Measurements from ENCODE around the gene NFX1.

Gene NFX1

DNA sequence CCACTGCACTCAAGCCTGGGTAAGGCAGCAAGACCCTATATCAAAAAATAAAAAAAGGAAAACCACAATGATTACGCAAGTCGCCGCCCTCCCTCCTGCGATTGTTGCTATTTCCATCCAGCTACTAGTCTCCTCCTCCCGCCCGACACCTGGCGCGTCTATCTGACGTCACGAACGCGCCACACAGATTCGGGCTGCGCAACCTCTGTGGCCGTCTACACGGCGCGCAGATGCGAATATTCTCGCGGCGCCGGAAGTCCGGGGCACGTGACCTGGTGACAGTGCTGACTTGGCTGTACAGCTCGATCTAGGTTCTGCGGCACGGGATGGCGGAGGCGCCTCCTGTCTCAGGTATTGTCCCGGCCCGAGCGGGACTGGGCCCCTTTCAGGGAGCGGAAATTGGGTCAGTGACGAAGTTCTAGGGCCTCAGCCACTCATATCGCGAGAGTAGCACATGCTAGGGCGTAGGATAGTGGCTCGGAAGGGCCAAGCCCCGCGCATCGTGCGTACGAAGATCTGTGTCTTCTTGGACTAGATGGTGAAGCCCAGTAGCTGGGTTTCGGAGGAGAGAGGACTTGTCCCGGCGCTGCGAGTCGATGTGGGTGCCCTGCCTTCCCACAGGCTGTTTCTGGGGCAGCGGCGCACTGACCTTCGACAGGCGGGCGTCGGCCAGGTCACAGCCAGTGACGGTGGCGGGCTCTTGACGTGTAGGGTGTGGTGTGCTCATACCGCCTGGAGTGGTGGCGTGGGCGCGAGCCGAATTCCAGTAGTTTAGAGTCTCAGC is at the start of gene NFX1:
NFX1 (plus strand) TSS at position 270 of the 784 bp plus-strand sequence; CDS start at position 327, 57 bp downstream.
- DNase-seq (ENCODE audit: low read depth) = peak; percentile 96

DNA sequence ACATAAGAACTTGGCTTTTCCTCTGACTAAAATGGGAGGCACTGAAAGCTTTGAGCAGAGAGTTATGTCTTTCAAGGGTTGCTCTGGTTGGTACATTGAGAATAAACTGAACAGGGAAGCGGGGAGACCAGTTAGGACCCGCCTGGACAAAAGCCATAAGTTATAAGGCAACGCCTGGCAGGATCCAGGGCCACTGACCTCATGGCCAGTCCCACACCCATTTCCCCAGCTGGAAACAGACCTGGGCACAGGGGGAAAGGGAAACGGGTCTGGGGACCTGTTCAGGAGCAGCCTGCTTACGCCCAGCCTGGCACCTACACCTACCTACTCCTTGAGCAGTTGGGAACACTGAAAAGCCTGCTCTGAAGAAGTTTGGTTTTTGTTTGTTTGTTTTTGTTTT is 49.0 kb upstream of the NFX1 start:
- no peak for DNase-seq (ENCODE audit: low read depth)

DNA sequence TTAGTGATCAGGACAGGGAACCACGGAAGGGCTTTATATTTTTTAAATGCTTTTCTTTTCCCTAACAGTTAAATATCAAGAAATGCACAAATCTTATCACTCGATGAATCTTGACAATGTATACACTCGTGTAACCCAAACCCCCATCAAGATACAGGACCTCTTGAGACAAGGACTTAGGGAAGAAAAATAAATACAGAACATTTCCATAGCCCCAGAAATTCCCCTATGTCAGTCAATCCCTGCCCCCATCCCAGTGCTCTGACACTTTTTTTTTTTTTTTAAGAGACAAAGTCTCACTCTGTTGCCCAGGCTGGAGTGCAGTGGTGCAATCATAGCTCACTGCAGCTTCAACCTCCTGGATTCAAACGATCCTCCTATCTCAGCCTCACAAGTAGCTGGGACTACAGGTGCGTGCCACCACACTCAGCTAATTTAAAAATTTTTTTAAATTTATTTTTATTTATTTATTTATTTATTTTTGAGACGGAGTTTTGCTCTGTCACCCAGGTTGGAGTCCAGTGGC is 47.6 kb upstream of the NFX1 start:
- no peak for DNase-seq (ENCODE audit: low read depth)

DNA sequence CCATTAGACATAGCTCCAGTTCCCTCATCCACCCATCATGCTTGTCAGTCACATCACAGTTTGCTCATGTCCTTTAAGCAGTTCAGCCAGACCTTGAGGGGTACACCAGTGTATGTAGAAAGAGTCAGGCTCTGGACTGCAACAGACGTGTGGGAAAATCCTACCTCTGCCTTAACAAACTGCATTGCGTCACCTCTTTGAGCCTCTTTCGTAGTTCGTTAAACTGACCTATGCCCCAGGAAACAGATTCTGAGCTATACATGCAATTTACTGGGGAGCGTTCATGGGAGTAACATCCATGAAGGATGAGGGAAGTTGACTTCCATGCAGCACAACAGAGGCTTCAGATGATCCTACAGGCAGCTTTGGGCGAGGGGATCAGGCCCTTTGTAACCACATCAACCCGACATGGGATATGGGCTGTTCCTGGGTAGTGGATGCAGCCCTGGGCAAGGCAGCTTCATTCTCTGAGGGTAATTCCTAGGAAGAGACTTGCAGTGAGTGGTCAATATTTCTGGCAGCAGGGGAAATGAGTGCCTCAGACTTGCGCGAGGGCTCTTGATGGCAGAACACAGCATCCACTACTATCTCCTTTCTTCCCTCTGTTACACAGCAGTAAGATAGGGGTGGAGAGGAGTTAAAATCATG is 46.1 kb upstream of the NFX1 start:
- DNase-seq (ENCODE audit: low read depth) = no peak

DNA sequence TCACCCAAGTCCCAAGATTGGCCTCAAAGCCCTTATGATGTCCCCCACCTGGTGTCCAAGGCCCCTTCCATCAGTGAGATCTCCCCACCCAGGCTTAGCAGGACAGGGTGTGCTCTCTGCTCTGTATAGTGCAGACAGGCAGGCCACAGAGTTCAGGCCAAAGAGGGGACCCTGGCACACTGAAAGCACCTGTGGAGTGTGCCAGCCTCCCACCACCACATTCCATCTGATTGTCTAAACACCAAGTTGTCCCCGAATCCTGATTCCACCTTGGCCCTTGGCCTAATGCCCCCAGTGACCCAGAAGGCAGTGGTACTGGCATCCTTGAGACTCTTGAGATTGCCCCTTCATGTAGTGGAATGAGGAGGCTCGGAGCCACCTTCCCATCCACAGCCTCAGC is 45.0 kb upstream of the NFX1 start:
- DNase-seq (ENCODE audit: low read depth) = no peak

DNA sequence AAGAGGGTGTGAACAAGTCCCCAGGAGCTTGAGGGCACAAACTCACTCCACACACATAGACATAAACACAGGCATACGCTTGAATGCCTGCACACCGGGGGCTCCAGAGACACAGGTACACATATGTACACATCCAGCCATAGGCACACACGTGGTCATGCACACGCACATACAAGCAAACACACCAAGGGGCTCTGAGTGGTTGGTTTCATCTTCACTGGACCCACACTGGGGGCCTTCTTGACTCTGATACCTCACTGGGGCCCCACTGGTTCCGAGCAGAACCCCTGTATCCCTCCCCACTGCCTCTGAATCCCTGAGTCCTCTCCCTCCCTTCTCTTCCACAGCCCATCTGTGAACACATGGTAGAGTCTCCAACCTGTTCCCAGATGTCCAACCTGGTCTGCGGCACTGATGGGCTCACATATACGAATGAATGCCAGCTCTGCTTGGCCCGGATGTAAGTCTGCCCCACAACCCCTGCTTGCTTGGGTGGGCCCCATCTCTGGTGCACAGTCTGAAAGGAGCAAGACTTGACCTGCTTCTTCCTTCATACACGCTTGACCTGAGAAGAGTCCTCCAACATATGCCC is 44.0 kb upstream of the NFX1 start:
- no peak for DNase-seq (ENCODE audit: low read depth)

DNA sequence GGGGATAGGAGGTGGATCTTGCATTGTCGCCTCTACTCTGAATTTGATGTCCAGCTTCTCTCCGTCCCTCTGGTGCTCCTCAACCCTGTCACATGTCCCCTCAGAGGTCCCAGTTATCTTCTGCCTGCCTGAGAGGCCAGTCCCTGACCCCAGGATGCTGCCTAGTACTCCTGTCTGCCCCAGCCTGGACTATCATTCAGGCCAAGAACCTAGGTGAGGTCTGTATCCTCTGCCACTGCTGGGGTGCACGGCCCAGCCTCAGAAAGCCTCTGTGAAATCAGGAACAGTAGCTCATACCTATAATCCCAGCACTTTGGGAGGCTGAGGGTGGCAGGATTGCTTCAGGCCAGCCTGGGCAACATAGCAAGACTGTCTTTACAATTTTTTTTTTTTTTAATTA is 41.7 kb upstream of the NFX1 start:
- no peak for DNase-seq (ENCODE audit: low read depth)

DNA sequence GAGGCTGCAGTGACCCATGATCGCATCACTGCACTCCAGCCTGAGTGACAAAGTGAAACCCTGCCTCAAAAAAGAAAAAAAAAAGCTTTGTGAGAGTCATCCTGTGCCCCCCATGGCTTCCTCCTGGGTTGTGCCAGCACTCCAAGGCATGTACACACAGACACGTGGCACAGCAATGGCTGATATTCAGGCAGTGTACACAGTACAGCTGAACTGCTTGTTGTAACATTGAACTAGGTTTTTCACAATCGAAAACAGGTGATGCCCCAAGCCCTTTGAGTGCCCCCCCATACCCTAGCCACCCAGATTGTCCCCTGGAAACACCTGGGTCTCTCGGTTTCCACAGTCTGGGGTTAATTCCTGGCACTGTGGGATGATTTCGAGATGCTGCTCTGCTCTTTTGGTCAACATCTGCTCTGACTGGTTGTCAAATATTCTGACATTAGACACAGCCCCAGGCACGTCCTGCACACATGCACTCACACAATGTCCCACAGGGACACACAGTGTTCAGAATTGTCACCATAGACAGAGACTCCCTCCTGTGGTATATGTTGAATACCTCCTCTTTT is 41.1 kb upstream of the NFX1 start:
- DNase-seq (ENCODE audit: low read depth) = no peak

DNA sequence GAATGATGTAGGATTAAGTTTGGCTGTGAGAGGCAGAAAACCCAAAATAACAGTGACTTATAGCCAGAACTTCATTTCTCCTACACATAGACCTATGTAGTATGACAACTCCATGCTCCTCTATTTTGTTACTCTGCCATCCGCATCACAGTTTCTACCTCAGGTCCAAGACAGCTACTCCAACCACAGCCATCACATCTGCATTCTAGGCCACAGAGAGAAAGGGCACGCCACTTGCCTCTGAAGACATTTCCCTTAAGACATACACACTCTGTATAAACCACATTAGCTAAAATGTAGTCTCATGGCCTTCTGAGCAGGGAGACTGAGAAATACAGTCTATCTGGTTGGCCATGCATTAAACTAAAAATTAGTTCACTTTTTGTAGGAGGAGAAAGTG is 40.3 kb upstream of the NFX1 start:
- DNase-seq (ENCODE audit: low read depth) = no peak

DNA sequence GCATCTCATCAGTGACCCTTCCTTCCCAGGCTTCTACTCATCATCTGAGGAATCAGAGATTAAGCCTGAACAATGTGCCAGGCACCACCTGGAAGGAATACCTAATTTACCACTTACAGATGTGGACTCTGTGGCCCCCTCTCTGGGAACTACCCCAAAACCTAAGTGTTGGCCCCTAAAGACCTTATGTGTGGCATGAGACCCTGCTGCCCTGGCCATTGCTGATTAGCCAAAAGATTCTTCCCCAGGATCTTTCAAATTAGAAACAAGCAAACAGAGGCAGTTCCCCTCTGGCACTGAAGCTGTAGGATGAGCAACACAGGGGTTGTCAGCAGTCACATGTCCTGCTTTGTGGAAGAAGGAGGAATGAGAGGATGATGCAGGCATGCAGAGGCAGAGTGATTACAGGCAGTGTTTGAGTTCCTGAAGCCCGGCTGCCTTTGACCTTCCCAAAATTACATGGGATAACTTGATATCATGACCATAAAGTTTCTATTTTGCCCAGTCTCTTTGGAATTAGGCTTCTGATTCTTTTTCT is 39.8 kb upstream of the NFX1 start:
- DNase-seq (ENCODE audit: low read depth) = no peak

DNA sequence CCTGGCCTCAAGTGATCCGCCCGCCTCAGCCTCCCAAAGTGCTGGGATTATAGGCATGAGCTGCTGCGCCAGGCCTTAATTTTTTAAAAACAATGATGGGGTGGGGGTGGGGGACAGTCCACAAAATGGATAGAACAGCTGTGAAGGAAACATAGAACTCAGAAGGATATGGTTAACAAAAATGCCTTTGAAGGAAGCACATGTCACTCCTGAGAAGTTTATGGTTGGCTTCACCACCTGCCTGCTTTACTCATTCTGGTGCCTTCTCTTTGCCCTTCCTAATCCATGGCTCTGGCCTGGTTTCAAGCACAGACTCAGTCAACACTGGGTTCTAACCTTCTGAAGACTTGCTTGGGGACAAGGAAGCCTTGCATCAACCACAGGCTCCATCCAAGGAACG is 36.1 kb upstream of the NFX1 start:
- DNase-seq (ENCODE audit: low read depth) = no peak

DNA sequence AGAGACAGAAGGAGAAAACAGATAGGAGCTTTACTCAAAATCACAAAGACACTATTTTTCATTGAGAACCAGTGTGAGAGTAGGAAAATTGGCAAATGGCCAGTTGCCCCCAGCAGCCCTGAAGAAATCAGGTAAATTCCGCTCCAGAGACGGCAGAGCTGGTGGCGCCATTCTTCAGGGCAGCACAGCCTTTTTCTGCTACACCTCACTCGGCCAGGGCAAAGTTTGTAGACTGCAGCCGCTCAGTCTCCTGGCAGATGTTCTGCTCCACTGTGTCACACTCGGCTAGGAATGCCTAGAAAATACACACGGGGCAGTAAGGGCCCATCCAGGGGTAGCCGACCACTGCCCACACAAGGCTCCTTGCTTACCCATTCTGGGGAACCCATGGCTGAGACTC is 35.3 kb upstream of the NFX1 start:
- no peak for DNase-seq (ENCODE audit: low read depth)

DNA sequence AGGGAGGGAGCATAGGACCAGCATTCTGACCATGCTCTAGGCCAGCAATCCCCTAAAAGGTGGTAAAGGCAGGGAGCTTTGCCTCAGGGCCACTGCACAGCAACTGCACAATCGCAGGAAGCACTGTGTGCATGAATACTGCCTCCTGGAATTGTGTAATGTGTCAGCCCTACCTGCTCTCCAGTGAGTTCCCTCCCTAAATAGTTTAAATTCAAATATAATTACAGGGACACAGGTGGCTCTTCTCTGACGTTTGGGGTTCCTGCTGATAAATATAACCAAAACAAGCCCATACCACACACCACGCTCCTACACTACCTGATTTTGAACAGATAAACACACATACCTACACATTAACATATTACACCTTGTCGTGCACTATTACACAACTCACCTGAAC is 34.8 kb upstream of the NFX1 start:
- DNase-seq (ENCODE audit: low read depth) = no peak

DNA sequence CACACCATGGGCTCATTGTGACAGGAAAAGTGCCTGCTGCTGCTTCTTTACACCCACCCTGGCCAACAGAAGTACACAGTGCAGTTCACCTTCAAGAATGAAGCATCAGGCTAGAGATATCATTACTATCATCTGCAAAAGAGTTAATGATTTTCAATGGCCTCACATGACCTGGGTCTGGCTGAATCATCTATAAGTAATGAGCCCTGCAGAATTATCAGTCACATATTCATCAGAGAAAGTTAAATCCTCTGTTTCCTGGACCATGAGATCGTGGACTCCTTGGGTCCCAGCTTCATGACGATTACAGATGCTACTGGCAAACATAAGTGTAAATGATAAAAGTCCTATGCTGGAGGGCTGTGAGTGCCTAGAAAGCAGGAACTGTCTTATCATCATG is 34.1 kb upstream of the NFX1 start:
- no peak for DNase-seq (ENCODE audit: low read depth)

DNA sequence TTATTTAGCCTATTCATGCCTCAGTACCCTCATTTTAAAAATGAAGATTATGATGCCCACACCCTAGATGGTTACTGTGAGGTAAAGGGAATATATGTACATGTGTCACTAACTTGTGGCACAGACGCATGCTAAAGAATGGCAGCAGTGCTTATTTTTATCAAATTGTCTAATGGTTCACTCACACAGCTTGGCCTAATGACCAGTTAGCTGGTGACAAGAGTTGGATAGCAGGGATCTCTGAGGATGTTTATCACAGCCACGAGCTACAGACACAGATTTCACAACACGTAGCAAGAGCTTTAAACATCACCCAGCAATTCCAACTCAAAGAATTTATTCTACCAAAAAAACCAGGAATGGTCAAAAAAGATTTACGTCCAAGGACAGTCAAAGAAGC is 33.0 kb upstream of the NFX1 start:
- DNase-seq (ENCODE audit: low read depth) = no peak

DNA sequence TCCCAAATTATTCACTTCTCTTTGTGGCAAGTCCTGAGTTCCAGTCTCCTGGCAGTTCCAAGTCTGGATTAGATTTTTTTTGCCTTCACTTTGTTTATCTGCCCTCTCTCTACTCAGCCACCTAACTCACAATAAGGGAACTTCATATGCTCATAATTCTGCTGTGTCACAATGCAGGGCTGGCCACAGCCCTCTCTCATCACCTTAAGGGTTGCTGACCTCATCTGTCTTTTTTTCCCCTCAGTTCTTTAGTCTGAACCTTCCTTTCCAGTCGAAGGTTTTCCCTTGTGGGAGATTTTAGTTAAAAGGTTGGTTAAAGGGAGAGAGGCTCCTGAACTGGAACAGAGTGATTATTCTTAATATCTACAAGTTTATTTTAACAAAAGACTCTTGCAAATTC is 29.9 kb upstream of the NFX1 start:
- DNase-seq (ENCODE audit: low read depth) = no peak

DNA sequence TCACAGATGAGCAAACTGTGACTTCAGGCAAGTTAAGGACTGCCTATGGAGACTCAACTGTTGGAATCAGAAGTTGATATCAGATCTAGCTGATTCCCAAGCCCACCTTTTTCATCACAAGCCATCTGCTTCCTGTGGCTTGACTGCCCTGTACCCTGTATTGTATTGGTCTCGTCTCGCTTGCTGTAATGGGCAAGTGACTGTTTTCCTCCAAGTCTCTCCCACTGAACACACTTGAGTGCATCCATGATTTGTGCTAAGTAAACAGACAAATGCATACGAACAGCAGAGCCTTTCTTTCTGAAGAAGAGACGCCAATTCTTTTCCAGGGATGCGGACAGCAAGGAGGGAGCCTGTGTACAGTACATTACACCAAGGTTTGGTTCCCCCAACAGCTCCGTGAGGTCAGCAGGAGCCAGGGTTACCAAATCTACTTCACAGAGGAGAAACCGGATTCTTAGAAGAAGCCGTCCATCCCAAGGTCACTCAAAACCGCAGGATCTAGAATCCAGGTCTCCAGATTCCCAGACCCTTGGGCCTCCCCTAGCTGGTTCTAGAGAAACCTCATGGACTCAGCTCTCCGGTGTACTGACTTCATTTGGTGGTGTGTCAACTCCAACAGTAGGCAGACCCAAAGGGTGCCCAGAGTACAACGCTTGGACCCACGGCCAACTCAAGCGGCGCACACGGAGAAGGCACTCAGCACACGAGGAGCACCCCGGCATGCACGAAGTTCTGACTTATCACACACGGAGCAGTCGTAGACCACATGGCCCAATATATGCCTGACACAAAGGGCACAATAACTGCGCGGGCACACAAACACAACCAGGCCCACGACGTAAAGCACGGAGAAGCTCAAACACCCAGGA is 26.9 kb upstream of the NFX1 start:
- DNase-seq (ENCODE audit: low read depth) = peak; percentile 49

DNA sequence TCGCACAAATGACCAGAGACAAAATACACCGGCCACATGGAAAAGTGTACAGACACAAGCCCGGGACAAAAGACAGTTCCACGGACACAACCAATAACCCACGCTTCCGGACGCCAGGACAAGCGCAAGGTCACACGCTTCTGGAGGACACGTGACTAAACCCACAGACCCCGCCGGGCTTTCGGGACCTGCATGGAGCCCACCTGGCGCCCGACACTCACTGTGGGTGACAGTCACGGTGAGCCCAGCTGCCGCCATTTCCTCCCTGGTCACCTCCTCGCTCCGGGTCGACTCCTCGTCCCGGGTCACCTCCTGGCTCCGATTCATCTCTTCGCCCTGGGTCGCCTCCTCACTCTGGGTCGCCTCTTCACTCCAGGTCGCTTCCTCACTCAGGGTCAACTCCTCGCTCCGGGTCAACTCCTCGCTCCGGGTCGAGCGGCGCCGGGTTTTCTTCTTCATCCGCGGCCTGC is 26.3 kb upstream of the NFX1 start:
- peak; percentile 33 for DNase-seq (ENCODE audit: low read depth)

DNA sequence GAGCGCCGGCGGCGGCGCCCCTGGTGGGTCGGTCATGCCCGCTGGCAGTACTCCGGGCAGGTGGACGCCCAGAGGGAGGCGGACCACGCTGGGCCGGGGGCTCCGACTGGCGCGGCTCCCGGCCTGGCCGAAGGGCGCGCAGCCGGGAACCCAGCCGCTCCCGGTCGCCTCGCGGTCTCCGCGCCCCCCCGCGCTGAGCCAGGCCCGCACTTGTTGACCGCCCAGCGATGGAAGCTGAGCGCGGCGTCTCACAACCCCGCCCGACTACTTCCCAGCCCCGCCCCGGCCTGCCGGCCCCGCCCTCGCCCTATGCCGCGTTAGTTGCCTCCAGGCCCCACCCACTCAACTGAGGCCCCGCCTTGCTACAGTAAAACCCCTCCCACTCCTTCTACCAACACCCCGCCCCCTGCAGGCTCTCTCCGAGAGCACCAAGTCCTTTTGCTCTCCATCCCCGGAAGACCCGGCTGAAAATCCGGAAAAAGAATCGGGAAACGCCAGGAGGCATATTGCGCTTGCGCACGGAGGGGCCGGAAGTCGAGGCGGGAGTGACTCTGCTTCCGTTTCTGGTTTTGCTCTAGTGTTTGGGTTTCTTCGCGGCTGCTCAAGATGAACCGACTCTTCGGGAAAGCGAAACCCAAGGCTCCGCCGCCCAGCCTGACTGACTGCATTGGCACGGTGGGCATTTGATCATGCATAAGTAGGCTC is 25.7 kb upstream of the NFX1 start, which contains the start of the genes BAG1 and CHMP5:
BAG1 (minus strand) TSS at position 236 of the 705 bp plus-strand sequence.
CHMP5 (plus strand) TSS at position 577 of the 705 bp plus-strand sequence; CDS start at position 607, 30 bp downstream.
- peak; percentile 97 for DNase-seq (ENCODE audit: low read depth)

DNA sequence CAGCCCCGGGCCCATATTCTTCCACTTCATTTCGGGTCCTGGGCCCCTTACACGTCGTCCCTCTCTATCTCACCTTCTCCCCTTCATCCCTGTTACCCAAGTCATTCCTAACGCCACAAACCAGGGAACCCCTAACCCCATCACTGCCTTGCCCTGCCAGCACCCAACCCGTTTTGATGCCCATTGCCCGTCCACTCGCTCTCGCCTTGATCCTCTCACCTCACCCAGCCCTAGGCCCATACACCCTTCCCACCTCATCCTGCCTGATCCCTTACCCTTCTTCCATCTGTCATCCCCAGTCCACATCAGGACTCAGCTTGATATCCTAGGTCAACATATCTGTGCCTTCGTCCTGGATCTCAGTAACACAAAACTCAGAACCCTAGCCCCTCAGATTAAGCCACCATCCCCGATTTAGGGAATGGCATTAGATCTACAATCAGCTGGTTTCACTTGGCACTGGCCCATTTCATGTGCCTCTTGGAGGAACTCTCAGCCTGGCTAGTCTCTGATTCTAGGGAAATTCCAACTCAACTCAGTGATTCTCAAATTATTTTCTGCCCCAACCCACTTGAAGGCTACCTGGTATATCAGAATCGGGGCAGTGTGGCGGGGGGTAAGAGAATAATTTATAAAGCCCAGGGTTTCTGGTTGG is 25.0 kb upstream of the NFX1 start:
- no peak for DNase-seq (ENCODE audit: low read depth)

All from CMK (cell line).